Activated naive CD8-positive, alpha-beta T cell treated with anti-CD3 and anti-CD28 coated beads for 36 hours (primary cell): Measurements from ENCODE around the gene SNX19. TPM values are rescaled to one million over a fixed set of nuclear protein-coding genes. Genes with fewer than 3 reads are reported as not detected.

ENCODE experiments used
- DNase-seq: peaks from one replicate; pipeline ENCODE4 v3.0.0; 2021
- H3K27ac Mint-ChIP-seq: one replicate; pipeline ENCODE4 v1.8.0; 2022; ENCODE audit warnings: mild to moderate bottlenecking, moderate library complexity, mixed read lengths
- H3K27me3 Mint-ChIP-seq: one replicate; pipeline ENCODE4 v1.8.0; 2022; ENCODE audit warnings: mild to moderate bottlenecking, mixed read lengths
- H3K36me3 Mint-ChIP-seq: one replicate; pipeline ENCODE4 v1.8.0; 2021; ENCODE audit warnings: mild to moderate bottlenecking, mixed read lengths
- H3K4me1 Mint-ChIP-seq: one replicate; pipeline ENCODE4 v1.8.0; 2021; ENCODE audit warnings: mixed read lengths
- H3K4me3 Mint-ChIP-seq: one replicate; pipeline ENCODE4 v1.8.0; 2022; ENCODE audit warnings: mild to moderate bottlenecking, moderate library complexity, mixed read lengths
- H3K9me3 Mint-ChIP-seq: one replicate; pipeline ENCODE4 v1.8.0; 2022; ENCODE audit warnings: mixed read lengths
- total RNA-seq, 2 experiments: library from RNA; stranded (reverse); gene quantifications; one replicate each; pipeline ENCODE4 v1.2.3, GENCODE V29; 2021

The SNX19 gene
- total RNA-seq, 2 experiments from 2014 or later, result 24.8 to 27.0 TPM

- H3K36me3 Mint-ChIP-seq, result no peaks in the 10 kb centered on the region
- no peak for DNase-seq
- H3K27me3 Mint-ChIP-seq, result no peaks in the 10 kb centered on the region
- no peaks in the 10 kb centered on the region for H3K9me3 Mint-ChIP-seq
- H3K27ac Mint-ChIP-seq, result no peak overlapping the region
- H3K4me1 Mint-ChIP-seq, result no peaks in the 10 kb centered on the region
- H3K4me3 Mint-ChIP-seq, result no peak overlapping the region
Measured at GRCh38 chr11:130848361-130849214, 67.7 kb downstream of the SNX19 start.

GRCh38 chr11:130847517-130847916 is 68.8 kb downstream of the SNX19 start:
- no peak for DNase-seq
- Mint-ChIP-seq H3K27me3 (no peaks in the 10 kb centered on the region), H3K9me3 (no peaks in the 10 kb centered on the region), H3K4me3 (no peak overlapping the region), H3K4me1 (no peaks in the 10 kb centered on the region), H3K27ac (no peak overlapping the region), H3K36me3 (no peaks in the 10 kb centered on the region)

- Mint-ChIP-seq H3K36me3 (no peaks in the 10 kb centered on the region), H3K4me3 (no peak overlapping the region), H3K9me3 (no peaks in the 10 kb centered on the region), H3K27me3 (no peaks in the 10 kb centered on the region), H3K27ac (no peak overlapping the region), H3K4me1 (no peaks in the 10 kb centered on the region)
- DNase-seq, result no peak
Measured at GRCh38 chr11:130846606-130847005, 69.7 kb downstream of the SNX19 start.

GRCh38 chr11:130842001-130842400 is 74.3 kb downstream of the SNX19 start:
- Mint-ChIP-seq H3K27me3 (peaks cover 29% of the 10 kb centered on the region), H3K4me1 (no peaks in the 10 kb centered on the region), H3K4me3 (no peak overlapping the region), H3K36me3 (no peaks in the 10 kb centered on the region), H3K27ac (no peak overlapping the region), H3K9me3 (peaks cover 15% of the 10 kb centered on the region)
- DNase-seq, result no peak

DNA sequence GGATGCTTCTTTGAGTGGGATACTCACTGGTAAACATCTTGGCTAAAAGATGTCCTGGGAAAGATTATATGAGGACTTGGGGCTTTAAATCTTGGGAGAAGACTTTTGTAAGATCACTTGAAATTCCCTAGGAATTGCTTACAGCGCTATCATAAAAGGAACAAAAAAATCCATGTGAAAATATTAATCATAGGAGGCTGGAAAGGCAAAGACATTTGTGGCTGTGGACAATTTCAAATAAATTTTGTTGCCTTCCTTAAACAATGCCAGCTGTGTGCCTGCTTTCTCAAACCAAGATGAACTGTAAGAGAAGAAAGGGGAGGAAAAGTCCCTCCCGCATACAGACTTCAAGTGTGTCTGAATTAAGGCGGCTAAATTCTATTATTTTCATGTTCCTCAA is 75.6 kb downstream of the SNX19 start:
- Mint-ChIP-seq H3K27me3 (peaks cover 34% of the 10 kb centered on the region), H3K9me3 (peaks cover 21% of the 10 kb centered on the region), H3K4me3 (no peak overlapping the region), H3K36me3 (no peaks in the 10 kb centered on the region), H3K4me1 (no peaks in the 10 kb centered on the region), H3K27ac (no peak overlapping the region)
- DNase-seq, result no peak

DNA sequence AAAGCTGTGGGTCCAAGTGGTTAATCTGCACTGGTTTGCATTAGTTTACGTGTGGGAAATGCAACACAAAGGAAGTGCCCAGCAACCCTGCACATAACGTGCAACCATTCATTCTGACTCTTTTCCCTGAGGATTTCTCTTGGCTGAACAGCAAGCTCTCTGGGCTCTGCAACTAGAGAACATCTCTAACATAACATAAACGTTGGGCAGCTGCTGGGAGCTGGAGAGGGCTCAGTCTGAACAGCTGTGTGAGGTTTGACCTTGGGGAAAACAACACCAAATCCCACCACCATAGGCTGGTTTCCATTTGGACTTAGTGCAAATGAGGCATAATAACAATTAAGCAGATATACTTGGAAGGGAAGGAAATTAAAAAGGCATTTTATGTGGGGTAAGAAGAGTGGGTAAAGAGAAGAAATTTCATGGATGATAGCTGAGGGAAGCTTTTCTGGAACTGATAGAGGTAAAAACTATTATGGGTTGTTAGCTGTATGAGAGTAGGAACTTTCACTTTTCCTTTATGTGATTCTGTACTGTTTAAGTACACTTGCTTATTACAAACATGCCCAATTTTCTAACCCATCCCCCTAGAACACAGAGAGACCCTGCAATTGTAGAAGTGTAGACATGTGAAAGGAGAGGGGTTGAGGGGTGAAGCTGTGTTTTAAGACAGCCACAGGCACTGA is 76.2 kb downstream of the SNX19 start:
- H3K36me3 Mint-ChIP-seq, result no peaks in the 10 kb centered on the region
- peaks cover 34% of the 10 kb centered on the region for H3K27me3 Mint-ChIP-seq
- peaks cover 21% of the 10 kb centered on the region for H3K9me3 Mint-ChIP-seq
- H3K27ac Mint-ChIP-seq, result no peak overlapping the region
- H3K4me3 Mint-ChIP-seq, result no peak overlapping the region
- H3K4me1 Mint-ChIP-seq, result no peaks in the 10 kb centered on the region
- DNase-seq, result no peak

- DNase-seq, result no peak
- H3K27ac Mint-ChIP-seq, result no peak overlapping the region
Measured at GRCh38 chr11:130837194-130837593, 79.1 kb downstream of the SNX19 start.

DNA sequence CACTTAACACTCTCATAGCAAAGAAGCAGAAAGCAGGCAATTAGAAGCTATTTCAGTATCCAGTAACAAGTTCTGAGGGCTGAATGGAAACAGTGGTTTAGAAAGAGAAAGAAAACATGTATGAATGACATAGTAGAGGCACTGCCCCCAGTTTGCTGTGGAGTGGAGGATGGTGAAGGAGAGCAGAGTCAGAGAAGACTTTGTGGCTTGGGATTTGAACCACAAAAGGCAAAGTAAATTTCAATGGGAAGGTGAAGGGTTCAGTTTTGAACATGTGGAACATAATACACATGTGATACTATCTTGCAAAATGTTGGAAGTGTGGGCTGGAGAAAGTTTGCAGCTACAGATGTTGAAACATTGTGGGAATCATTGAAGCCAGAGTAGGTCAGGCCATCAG is 81.4 kb downstream of the SNX19 start:
- no peak overlapping the region for H3K27ac Mint-ChIP-seq
- DNase-seq, result no peak
- H3K4me3 Mint-ChIP-seq, result no peak overlapping the region
- peaks cover 31% of the 10 kb centered on the region for H3K27me3 Mint-ChIP-seq
- H3K4me1 Mint-ChIP-seq, result no peaks in the 10 kb centered on the region
- H3K36me3 Mint-ChIP-seq, result no peaks in the 10 kb centered on the region
- peaks cover 21% of the 10 kb centered on the region for H3K9me3 Mint-ChIP-seq

More at GRCh38 chr11:130837194-130837593, 79.1 kb downstream of the SNX19 start:
- Mint-ChIP-seq H3K9me3 (peaks cover 21% of the 10 kb centered on the region), H3K27me3 (peaks cover 38% of the 10 kb centered on the region), H3K36me3 (no peaks in the 10 kb centered on the region), H3K4me3 (no peak overlapping the region), H3K4me1 (no peaks in the 10 kb centered on the region)

- H3K9me3 Mint-ChIP-seq, result peaks cover 12% of the 10 kb centered on the region
- peaks cover 17% of the 10 kb centered on the region for H3K27me3 Mint-ChIP-seq
- no peak overlapping the region for H3K4me3 Mint-ChIP-seq
- DNase-seq, result no peak
- no peak overlapping the region for H3K27ac Mint-ChIP-seq
- H3K36me3 Mint-ChIP-seq, result no peaks in the 10 kb centered on the region
- no peaks in the 10 kb centered on the region for H3K4me1 Mint-ChIP-seq
Measured at GRCh38 chr11:130832566-130833425, 83.5 kb downstream of the SNX19 start.

GRCh38 chr11:130831976-130832375 is 84.3 kb downstream of the SNX19 start:
- DNase-seq, result no peak

GRCh38 chr11:130831506-130831905 is 84.8 kb downstream of the SNX19 start:
- no peak overlapping the region for H3K4me3 Mint-ChIP-seq
- H3K36me3 Mint-ChIP-seq, result no peaks in the 10 kb centered on the region
- no peaks in the 10 kb centered on the region for H3K4me1 Mint-ChIP-seq
- H3K27me3 Mint-ChIP-seq, result peaks cover 7% of the 10 kb centered on the region
- DNase-seq, result no peak
- peaks cover under 1% of the 10 kb centered on the region for H3K9me3 Mint-ChIP-seq
- no peak overlapping the region for H3K27ac Mint-ChIP-seq

More at GRCh38 chr11:130831976-130832375, 84.3 kb downstream of the SNX19 start:
- H3K36me3 Mint-ChIP-seq, result no peaks in the 10 kb centered on the region
- H3K9me3 Mint-ChIP-seq, result peaks cover 6% of the 10 kb centered on the region
- H3K4me1 Mint-ChIP-seq, result no peaks in the 10 kb centered on the region
- no peak overlapping the region for H3K4me3 Mint-ChIP-seq
- peaks cover 12% of the 10 kb centered on the region for H3K27me3 Mint-ChIP-seq
- H3K27ac Mint-ChIP-seq, result no peak overlapping the region

- Mint-ChIP-seq H3K4me1 (no peaks in the 10 kb centered on the region), H3K27me3 (peaks cover 7% of the 10 kb centered on the region), H3K9me3 (no peaks in the 10 kb centered on the region), H3K27ac (no peak overlapping the region), H3K4me3 (no peak overlapping the region), H3K36me3 (no peaks in the 10 kb centered on the region)
- no peak for DNase-seq
Measured at GRCh38 chr11:130830566-130830965, 85.7 kb downstream of the SNX19 start.

DNA sequence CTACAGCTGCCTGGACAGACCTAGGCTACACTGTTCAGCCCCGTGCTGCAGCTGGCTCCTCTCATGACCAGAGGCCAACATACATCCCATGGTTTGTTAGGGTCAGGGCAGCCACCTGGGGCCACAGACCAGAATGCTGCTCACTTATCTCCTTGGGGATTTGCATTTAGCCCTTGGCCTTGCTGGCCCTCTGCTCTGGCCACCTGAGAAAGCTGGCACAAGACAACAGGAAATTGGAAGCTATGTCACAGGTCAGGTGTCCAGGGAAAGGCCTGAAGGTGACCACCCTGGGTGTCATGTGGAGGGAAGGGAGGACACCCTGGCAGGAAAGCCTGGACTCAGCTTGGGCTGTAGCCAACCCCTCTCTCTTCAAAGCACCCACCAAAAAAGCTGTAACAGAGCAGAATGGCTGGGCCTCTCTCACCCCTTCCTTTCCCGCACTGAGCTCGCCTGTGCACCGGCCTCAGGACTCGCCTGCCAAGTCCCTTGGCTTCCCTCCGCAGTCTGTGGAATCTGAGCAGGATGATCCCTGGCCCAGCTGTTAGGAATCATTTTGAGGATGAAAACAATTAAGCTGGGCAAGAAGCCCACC is 86.3 kb downstream of the SNX19 start:
- no peaks in the 10 kb centered on the region for H3K36me3 Mint-ChIP-seq
- H3K27ac Mint-ChIP-seq, result no peak overlapping the region
- no peaks in the 10 kb centered on the region for H3K4me1 Mint-ChIP-seq
- H3K9me3 Mint-ChIP-seq, result no peaks in the 10 kb centered on the region
- H3K27me3 Mint-ChIP-seq, result peaks cover 7% of the 10 kb centered on the region
- no peak overlapping the region for H3K4me3 Mint-ChIP-seq
- DNase-seq, result no peak

- no peak overlapping the region for H3K27ac Mint-ChIP-seq
- H3K36me3 Mint-ChIP-seq, result no peaks in the 10 kb centered on the region
- H3K4me3 Mint-ChIP-seq, result no peak overlapping the region
- H3K27me3 Mint-ChIP-seq, result peaks cover 7% of the 10 kb centered on the region
- no peak for DNase-seq
- no peaks in the 10 kb centered on the region for H3K4me1 Mint-ChIP-seq
- no peaks in the 10 kb centered on the region for H3K9me3 Mint-ChIP-seq
Measured at GRCh38 chr11:130828741-130829140, 87.5 kb downstream of the SNX19 start.
